Hematopoietic multipotent progenitor cell treated with erythropoietin and hydrocortisone succinate and interleukin-3 and kit ligand, for 17 days (in vitro differentiated cells): ENCODE data around the gene ERCC8.

ENCODE experiments used
- DNase-seq: peaks from one replicate; pipeline ENCODE4 v3.0.0-alpha.2; 2015; ENCODE audit warnings: low spot score

The ERCC8 gene

DNA sequence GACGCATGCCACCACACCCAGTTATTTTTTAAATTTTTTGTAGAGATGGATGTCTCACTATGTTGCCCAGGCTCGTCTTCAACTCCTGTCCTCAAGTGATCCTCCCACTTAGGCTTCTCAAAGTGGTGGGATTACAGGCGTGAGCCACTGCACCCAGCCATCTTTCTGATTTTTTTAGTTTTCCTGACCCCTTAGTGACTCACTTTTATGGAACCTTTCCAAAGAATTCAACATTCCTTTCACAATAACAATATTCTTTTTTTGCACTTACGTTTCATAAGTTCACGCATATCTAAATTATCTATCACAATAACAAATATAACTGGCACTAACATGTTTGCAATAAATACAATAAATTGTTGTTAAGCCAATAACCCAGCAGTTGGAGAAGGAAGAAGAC, 109.3 kb downstream of the ERCC8 start:
- DNase-seq: no peak

DNA sequence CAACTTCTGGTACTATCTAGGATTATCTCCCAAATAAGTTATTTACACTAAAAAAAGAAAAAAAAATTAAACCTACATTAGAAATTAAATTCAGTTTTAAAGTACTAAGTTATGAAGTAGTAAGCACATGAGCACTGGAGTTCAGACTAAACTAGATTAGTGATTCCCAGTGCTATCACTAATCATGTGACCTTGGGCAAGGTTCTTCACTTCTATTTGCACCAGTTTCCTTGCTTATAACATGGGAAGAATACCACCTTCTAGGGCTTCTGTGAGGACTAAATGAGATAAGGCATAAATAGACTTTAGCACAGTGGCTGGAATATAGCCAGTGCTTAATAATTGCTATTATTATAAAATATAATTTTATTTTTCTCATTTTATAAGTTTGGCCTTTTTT, 111.3 kb downstream of the ERCC8 start:
- no peak for DNase-seq

DNA sequence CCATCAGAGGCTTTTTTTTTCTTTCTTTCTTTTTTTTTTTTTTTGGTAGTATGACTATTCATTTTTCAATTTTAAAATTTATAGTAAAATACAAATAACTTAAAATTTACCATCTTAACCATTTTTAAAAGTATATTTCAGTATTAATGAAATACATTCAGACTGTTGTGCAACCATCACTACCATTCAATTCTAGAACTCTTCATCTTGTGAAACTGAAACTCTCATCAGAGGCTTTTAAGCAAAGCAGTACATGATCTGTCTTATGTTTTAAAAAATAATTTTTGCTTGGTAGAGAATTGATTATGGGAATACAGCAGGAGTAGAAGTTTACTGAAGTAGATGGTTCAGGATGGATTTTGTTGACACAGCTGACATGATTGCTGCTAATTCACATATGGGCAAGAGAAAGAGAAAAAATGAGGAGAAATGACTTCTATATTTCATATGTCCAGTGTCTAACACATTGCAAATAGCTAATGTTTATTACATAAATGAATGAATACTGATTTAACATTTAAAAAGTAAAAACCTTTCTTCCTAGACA, 114.2 kb downstream of the ERCC8 start:
- no peak for DNase-seq

DNA sequence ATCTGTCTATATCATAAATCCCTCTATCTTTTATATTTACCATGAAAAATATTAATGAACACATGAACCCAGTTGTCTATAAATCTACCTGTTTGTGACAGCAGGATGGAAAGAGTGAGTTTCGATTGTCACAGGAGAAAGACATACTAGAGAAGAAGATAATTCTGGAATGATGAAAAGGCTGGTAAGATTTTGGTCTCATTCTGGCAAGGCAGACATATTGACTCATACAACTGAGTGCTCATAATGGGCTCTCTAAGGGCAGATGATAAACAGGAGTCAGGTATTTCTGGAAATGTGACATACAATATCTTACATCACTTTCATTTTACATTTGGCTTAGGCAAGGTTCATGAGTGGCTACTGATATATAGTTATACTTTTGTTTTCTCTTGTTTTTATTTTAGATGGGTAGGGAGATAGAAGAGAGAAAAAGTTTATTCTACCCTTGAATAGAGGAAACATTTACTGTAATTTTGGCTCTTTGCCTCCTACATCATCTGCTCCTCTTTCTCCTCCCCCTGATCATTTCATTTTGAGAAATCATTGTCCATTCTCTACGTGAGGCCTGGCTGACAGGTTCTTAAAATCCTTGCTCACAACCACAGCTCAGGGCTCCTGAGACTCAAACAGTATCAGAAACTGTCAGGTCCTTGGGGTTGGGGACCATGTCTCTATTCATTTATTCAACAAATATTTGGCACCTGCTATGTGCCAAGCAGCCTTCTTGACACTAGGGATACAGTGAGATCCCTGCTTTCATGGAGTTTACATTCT, 115.2 kb downstream of the ERCC8 start:
- no peak for DNase-seq

DNA sequence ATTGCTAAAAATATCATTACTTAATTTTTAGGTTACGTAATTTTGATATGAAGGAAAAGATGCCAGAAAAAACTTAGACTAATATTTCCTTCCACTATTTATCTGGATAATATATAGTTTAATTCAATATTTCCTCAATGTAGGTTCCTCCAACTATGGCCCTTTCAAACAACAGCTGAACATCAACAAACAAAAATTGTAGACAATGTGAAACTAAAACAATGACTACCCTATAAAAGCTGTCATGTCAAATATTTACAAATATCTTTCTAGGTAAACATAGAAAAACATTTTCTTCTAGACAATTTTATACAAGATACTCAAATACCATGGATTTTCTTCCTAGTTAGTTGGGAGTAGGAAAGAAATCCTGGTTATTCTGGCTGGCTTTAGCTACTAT, 117.7 kb downstream of the ERCC8 start:
- no peak for DNase-seq

DNA sequence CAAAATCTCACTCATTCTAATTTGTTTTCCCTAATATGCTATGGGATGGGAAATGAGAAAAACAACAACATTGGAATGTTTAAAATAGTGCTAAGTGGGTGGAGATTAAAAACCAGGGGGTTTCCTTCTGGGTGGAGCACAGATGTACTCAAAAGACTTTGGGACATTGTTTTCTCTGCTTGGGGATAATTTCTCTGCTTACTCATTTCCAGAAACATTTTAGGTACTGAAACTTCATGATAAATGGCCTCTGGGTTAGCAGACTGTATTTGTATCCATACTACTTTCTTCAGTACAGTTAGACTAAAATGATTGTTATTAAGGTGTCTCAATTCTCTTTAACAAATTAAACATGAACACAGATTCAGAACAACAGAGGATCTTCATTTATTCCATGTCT, 118.2 kb downstream of the ERCC8 start:
- no peak for DNase-seq
